Right renal cortex interstitium (tissue), 3 donors: ENCODE results near the gene CHSY1. TPM values are rescaled to one million over a fixed set of nuclear protein-coding genes. Genes with fewer than 3 reads are reported as not detected.
"Not testable (repeated sequence)": the region's sequence is repeated elsewhere in the genome, so short reads cannot be mapped to it uniquely, and the experiment has no call there.

Experiments
- DNase-seq, 3 donors: peaks; one replicate each; pipeline ENCODE4 v3.0.0-alpha.2; 2013; ENCODE audit warnings: low read depth in 3 of 3, low spot score in 2 of 3
- polyA plus RNA-seq, 3 donors: library from polyadenylated mRNA; unstranded; fragments of 120-200 nt; gene quantifications; one replicate each; pipeline ENCODE4 v1.2.1, GENCODE V29; 2013; ENCODE audit not compliant: insufficient read length in 3 of 3

CHSY1 gene
- polyA plus RNA-seq, 3 donors = 45.6 to 52.3 (median 50.9) TPM

- peak in 1 of 3 donors; percentile 27 for DNase-seq
These were observed 112.7 kb downstream of the CHSY1 start for GRCh38 chr15:101138913-101139880.

- no peak for DNase-seq
These were observed 113.7 kb downstream of the CHSY1 start for GRCh38 chr15:101138086-101138660.

- DNase-seq = no peak
These were observed 114.4 kb downstream of the CHSY1 start for GRCh38 chr15:101137312-101137940.

- DNase-seq = no peak
These were observed 115.2 kb downstream of the CHSY1 start for GRCh38 chr15:101136381-101137268.

- DNase-seq = no peak
These were observed 116.2 kb downstream of the CHSY1 start for GRCh38 chr15:101135532-101136166.

GRCh38 chr15:101134780-101135179 is 117.1 kb downstream of the CHSY1 start:
- no peak for DNase-seq

- no peak for DNase-seq
These were observed 118.0 kb downstream of the CHSY1 start for GRCh38 chr15:101133751-101134261.

GRCh38 chr15:101133181-101133460 is 118.7 kb downstream of the CHSY1 start:
- DNase-seq = no peak

GRCh38 chr15:101132390-101133180 is 119.3 kb downstream of the CHSY1 start:
- no peak for DNase-seq

GRCh38 chr15:101131489-101132389 is 120.1 kb downstream of the CHSY1 start:
- DNase-seq = no peak

- no peak for DNase-seq
These were observed 121.9 kb downstream of the CHSY1 start for GRCh38 chr15:101129851-101130380.

GRCh38 chr15:101128221-101129015 is 123.4 kb downstream of the CHSY1 start:
- DNase-seq = no peak

GRCh38 chr15:101127506-101128076 is 124.3 kb downstream of the CHSY1 start:
- peak in 2 of 3 donors; percentile 48 to 60 for DNase-seq

- DNase-seq = no peak
These were observed 125.0 kb downstream of the CHSY1 start for GRCh38 chr15:101126618-101127505.

GRCh38 chr15:101125881-101126428 is 125.9 kb downstream of the CHSY1 start:
- not testable (repeated sequence) for DNase-seq
